Measurements from ENCODE around the gene BCAS4. TPM values are rescaled to one million over a fixed set of nuclear protein-coding genes. Genes with fewer than 3 reads are reported as not detected.

BCAS4 gene
- total RNA-seq, 2 experiments from 2014 or later, result 11.6 to 17.0 TPM

- H3K36me3 Mint-ChIP-seq (ENCODE audit: low read depth), result peaks cover 8% of the 10 kb centered on the region
- H3K27ac Mint-ChIP-seq, result peak overlapping the region; percentile 71
- H3K4me1 Mint-ChIP-seq, result peaks cover 28% of the 10 kb centered on the region
- ChIA-PET POLR2A (interaction anchor here (0.8 kb wide), 1 partner anchor 117 kb away, joined by 3 read pairs; the partner anchor contains the start of gene ADNP), CTCF (interaction anchor here (0.8 to 1.1 kb wide), 2 partner anchors 20 to 22 kb away, joined by 3 read pairs; no protein-coding TSS in a partner anchor)
- no peak for DNase-seq
- H3K4me3 Mint-ChIP-seq, result no peak overlapping the region
- H3K9me3 Mint-ChIP-seq (ENCODE audit: low read depth), result no peaks in the 10 kb centered on the region
- H3K27me3 Mint-ChIP-seq, result no peaks in the 10 kb centered on the region
- no peak for ATAC-seq
- intact Hi-C loops (cut with DNase I, micrococcal nuclease), result loop anchor here (5.0 kb wide), 1 partner anchor 98 kb away; no protein-coding TSS in a partner anchor
Observed at GRCh38 chr20:50814438-50815161, 19.7 kb downstream of the BCAS4 start.

GRCh38 chr20:50815162-50815989, 20.5 kb downstream of the BCAS4 start:
- no peaks in the 10 kb centered on the region for H3K9me3 Mint-ChIP-seq (ENCODE audit: low read depth)
- CTCF ChIA-PET, result interaction anchor here (1.1 to 1.4 kb wide), 2 partner anchors 21 kb away, joined by 3 read pairs; partner anchors contain the start of gene BCAS4
- intact Hi-C loops (cut with DNase I, micrococcal nuclease), result loop anchor here (5.0 kb wide), 1 partner anchor 97 kb away; no protein-coding TSS in a partner anchor
- POLR2A ChIA-PET, result no interaction called here
- peaks cover 14% of the 10 kb centered on the region for H3K36me3 Mint-ChIP-seq (ENCODE audit: low read depth)
- peak overlapping the region; percentile 71 for H3K27ac Mint-ChIP-seq
- H3K4me3 Mint-ChIP-seq, result peak overlapping the region; percentile 60
- H3K4me1 Mint-ChIP-seq, result peaks cover 28% of the 10 kb centered on the region
- DNase-seq, result peak; percentile 57
- ATAC-seq, result peak; percentile 60
- no peaks in the 10 kb centered on the region for H3K27me3 Mint-ChIP-seq

- Mint-ChIP-seq H3K27ac (peak overlapping the region; percentile 98), H3K4me1 (peaks cover 28% of the 10 kb centered on the region), H3K4me3 (peak overlapping the region; percentile 26), H3K9me3 (ENCODE audit: low read depth) (no peaks in the 10 kb centered on the region), H3K36me3 (ENCODE audit: low read depth) (peaks cover 14% of the 10 kb centered on the region), H3K27me3 (no peaks in the 10 kb centered on the region)
- ChIA-PET POLR2A (interaction anchor here (0.6 to 1.0 kb wide), 2 partner anchors 10 to 113 kb away, joined by 4 to 5 read pairs; partner anchors contain the start of gene ADNP), CTCF (interaction anchor here (0.6 to 3.3 kb wide), 12 partner anchors 22 to 844 kb away, joined by 3 to 19 read pairs (median 4); partner anchors contain the start of gene BCAS4)
- intact Hi-C loops (cut with DNase I, micrococcal nuclease), result loop anchor here (1.0 to 5.0 kb wide), 5 partner anchors 23 to 141 kb away; partner anchors contain the start of genes DPM1 (in 1 of the 2), MOCS3 (in 1 of the 2) and PARD6B (in 1 of the 2)
- DNase-seq (no peak), ATAC-seq (no peak)
Observed at GRCh38 chr20:50817776-50818172, 22.9 kb downstream of the BCAS4 start.

GRCh38 chr20:50819349-50819748, 24.5 kb downstream of the BCAS4 start:
- peak overlapping the region; percentile 44 for H3K27ac Mint-ChIP-seq
- no peaks in the 10 kb centered on the region for H3K27me3 Mint-ChIP-seq
- CTCF ChIA-PET, result interaction anchor here (0.6 to 3.3 kb wide), 8 partner anchors 17 to 166 kb away, joined by 3 to 19 read pairs (median 4); partner anchors contain the start of gene BCAS4
- DNase-seq, result no peak
- no peak overlapping the region for H3K4me3 Mint-ChIP-seq
- POLR2A ChIA-PET, result interaction anchor here (0.6 kb wide), 1 partner anchor 26 kb away, joined by 3 read pairs; no protein-coding TSS in a partner anchor
- intact Hi-C loops (cut with DNase I, micrococcal nuclease), result loop anchor here (5.0 kb wide), 1 partner anchor 93 kb away; no protein-coding TSS in a partner anchor
- no peak for ATAC-seq
- H3K4me1 Mint-ChIP-seq, result peaks cover 26% of the 10 kb centered on the region
- peaks cover 14% of the 10 kb centered on the region for H3K36me3 Mint-ChIP-seq (ENCODE audit: low read depth)
- peaks cover 1% of the 10 kb centered on the region for H3K9me3 Mint-ChIP-seq (ENCODE audit: low read depth)

- H3K27ac Mint-ChIP-seq, result no peak overlapping the region
- H3K4me3 Mint-ChIP-seq, result no peak overlapping the region
- DNase-seq (no peak), ATAC-seq (no peak)
- peaks cover 14% of the 10 kb centered on the region for H3K36me3 Mint-ChIP-seq (ENCODE audit: low read depth)
- intact Hi-C loops (cut with DNase I, micrococcal nuclease), result no loop called here
- CTCF ChIA-PET, result interaction anchor here (0.5 to 3.3 kb wide), 2 partner anchors 26 to 55 kb away, joined by 4 to 19 read pairs; partner anchors contain the start of gene BCAS4
- no peaks in the 10 kb centered on the region for H3K27me3 Mint-ChIP-seq
- peaks cover 18% of the 10 kb centered on the region for H3K4me1 Mint-ChIP-seq
- H3K9me3 Mint-ChIP-seq (ENCODE audit: low read depth), result peaks cover 1% of the 10 kb centered on the region
- POLR2A ChIA-PET, result no interaction called here
Observed at GRCh38 chr20:50820515-50821256, 25.8 kb downstream of the BCAS4 start.

- H3K36me3 Mint-ChIP-seq (ENCODE audit: low read depth), result peaks cover 14% of the 10 kb centered on the region
- peaks cover 1% of the 10 kb centered on the region for H3K9me3 Mint-ChIP-seq (ENCODE audit: low read depth)
- ChIA-PET POLR2A (no interaction called here), CTCF (interaction anchor here (0.5 to 1.3 kb wide), 2 partner anchors 27 to 55 kb away, joined by 4 to 6 read pairs; partner anchors contain the start of gene BCAS4)
- no peak for DNase-seq
- intact Hi-C loops (cut with DNase I, micrococcal nuclease), result no loop called here
- H3K27ac Mint-ChIP-seq, result no peak overlapping the region
- no peaks in the 10 kb centered on the region for H3K27me3 Mint-ChIP-seq
- ATAC-seq, result no peak
- H3K4me3 Mint-ChIP-seq, result no peak overlapping the region
- peaks cover 13% of the 10 kb centered on the region for H3K4me1 Mint-ChIP-seq
Observed at GRCh38 chr20:50821257-50821921, 26.5 kb downstream of the BCAS4 start.

GRCh38 chr20:50821994-50822393, 27.1 kb downstream of the BCAS4 start:
- no peak overlapping the region for H3K4me3 Mint-ChIP-seq
- peaks cover 16% of the 10 kb centered on the region for H3K36me3 Mint-ChIP-seq (ENCODE audit: low read depth)
- POLR2A ChIA-PET, result no interaction called here
- H3K4me1 Mint-ChIP-seq, result peaks cover 12% of the 10 kb centered on the region
- intact Hi-C loops (cut with DNase I, micrococcal nuclease), result no loop called here
- H3K27ac Mint-ChIP-seq, result no peak overlapping the region
- no peaks in the 10 kb centered on the region for H3K27me3 Mint-ChIP-seq
- CTCF ChIA-PET, result interaction anchor here (0.9 to 1.3 kb wide), 2 partner anchors 27 to 102 kb away, joined by 4 to 6 read pairs; partner anchors contain the start of gene BCAS4
- no peak for DNase-seq
- ATAC-seq, result no peak
- H3K9me3 Mint-ChIP-seq (ENCODE audit: low read depth), result peaks cover 1% of the 10 kb centered on the region

- Mint-ChIP-seq H3K27ac (no peak overlapping the region), H3K4me1 (peaks cover 4% of the 10 kb centered on the region), H3K9me3 (ENCODE audit: low read depth) (peaks cover 1% of the 10 kb centered on the region), H3K36me3 (ENCODE audit: low read depth) (peaks cover 12% of the 10 kb centered on the region), H3K27me3 (no peaks in the 10 kb centered on the region), H3K4me3 (no peak overlapping the region)
- ATAC-seq, result no peak
- CTCF ChIA-PET, result interaction anchor here (0.9 to 1.8 kb wide), 4 partner anchors 29 to 164 kb away, joined by 3 to 6 read pairs (median 4); partner anchors contain the start of gene BCAS4
- DNase-seq, result no peak
- intact Hi-C loops (cut with DNase I, micrococcal nuclease), result no loop called here
- POLR2A ChIA-PET, result no interaction called here
Observed at GRCh38 chr20:50823319-50823718, 28.5 kb downstream of the BCAS4 start.

- peaks cover 8% of the 10 kb centered on the region for H3K36me3 Mint-ChIP-seq (ENCODE audit: low read depth)
- no peaks in the 10 kb centered on the region for H3K4me1 Mint-ChIP-seq
- no peak overlapping the region for H3K27ac Mint-ChIP-seq
- peaks cover 1% of the 10 kb centered on the region for H3K9me3 Mint-ChIP-seq (ENCODE audit: low read depth)
- intact Hi-C loops (cut with DNase I, micrococcal nuclease), result no loop called here
- H3K27me3 Mint-ChIP-seq, result no peaks in the 10 kb centered on the region
- DNase-seq (no peak), ATAC-seq (no peak)
- no peak overlapping the region for H3K4me3 Mint-ChIP-seq
- CTCF ChIA-PET, result interaction anchor here (0.7 to 1.8 kb wide), 4 partner anchors 30 to 502 kb away, joined by 3 to 6 read pairs (median 4); partner anchors contain the start of gene BCAS4
- POLR2A ChIA-PET, result no interaction called here
Observed at GRCh38 chr20:50824137-50824536, 29.3 kb downstream of the BCAS4 start.

- ATAC-seq (no peak), DNase-seq (no peak)
- Mint-ChIP-seq H3K36me3 (ENCODE audit: low read depth) (peaks cover 5% of the 10 kb centered on the region), H3K4me1 (no peaks in the 10 kb centered on the region), H3K27me3 (no peaks in the 10 kb centered on the region), H3K4me3 (no peak overlapping the region), H3K9me3 (ENCODE audit: low read depth) (peaks cover 1% of the 10 kb centered on the region), H3K27ac (no peak overlapping the region)
- intact Hi-C loops (cut with DNase I, micrococcal nuclease), result no loop called here
- ChIA-PET POLR2A (no interaction called here), CTCF (interaction anchor here (0.8 to 1.6 kb wide), 3 partner anchors 36 to 121 kb away, joined by 3 to 5 read pairs (median 3); no protein-coding TSS in a partner anchor)
Observed at GRCh38 chr20:50826121-50826520, 31.3 kb downstream of the BCAS4 start.

Measured in activated CD4-positive, alpha-beta T cell treated with anti-CD3 and anti-CD28 coated beads for 36 hours (primary cell).